ENCODE results near the gene GHRHR. TPM values are rescaled to one million over a fixed set of nuclear protein-coding genes. Genes with fewer than 3 reads are reported as not detected.

The GHRHR gene
- total and polyA plus RNA-seq, 2 experiments from 2014 or later, result not detected

- Histone ChIP-seq H3K4me3 (no peak overlapping the region), H3K27ac (no peak overlapping the region), H3K4me1 (ENCODE audit: insufficient read depth) (no peaks in the 10 kb centered on the region), H3K9ac (no peak overlapping the region), H3K36me3 (ENCODE audit: low read depth) (no peaks in the 10 kb centered on the region), H3K79me2 (ENCODE audit: insufficient read depth) (no peaks in the 10 kb centered on the region), H3F3A (ENCODE audit: insufficient read depth) (no peaks in the 10 kb centered on the region), H3K4me2 (ENCODE audit: unreplicated experiment) (no peak overlapping the region), H2AFZ (no peak overlapping the region), H4K20me1 (ENCODE audit: insufficient read depth) (no peaks in the 10 kb centered on the region), H3K9me3 (ENCODE audit: low read depth) (no peaks in the 10 kb centered on the region), H3K27me3 (replicated peaks; ENCODE audit: insufficient read depth) (no peaks in the 10 kb centered on the region), H3K9me2 (ENCODE audit: insufficient read depth) (no peaks in the 10 kb centered on the region)
- DNase-seq, result no peak
- in situ Hi-C loops (cut with MboI), result no loop called here
- TF ChIP-seq EZH2phosphoT487 (IDR thresholded peaks at IDR 0.05; ENCODE audit: insufficient read depth, low read depth) (no peak), EZH2 (IDR thresholded peaks at IDR 0.05; ENCODE audit: insufficient read depth, poor library complexity, severe bottlenecking) (no peak)
- 91 to 100% methylated on average over 1 of the region's 1 CpG for WGBS, 2 experiments (ENCODE audit: low coverage in 1 of 2, low lambda C conversion rate in 2 of 2, missing lambda C conversion rate in 2 of 2)
Measured at GRCh38 chr7:31019509-31019908, 55.8 kb downstream of the GHRHR start.

GRCh38 chr7:31020161-31020560 is 56.4 kb downstream of the GHRHR start:
- Histone ChIP-seq H3K9me2 (ENCODE audit: insufficient read depth) (no peaks in the 10 kb centered on the region), H3F3A (ENCODE audit: insufficient read depth) (no peaks in the 10 kb centered on the region), H2AFZ (no peak overlapping the region), H3K27ac (no peak overlapping the region), H3K79me2 (ENCODE audit: insufficient read depth) (no peaks in the 10 kb centered on the region), H3K4me2 (ENCODE audit: unreplicated experiment) (no peak overlapping the region), H3K36me3 (ENCODE audit: low read depth) (no peaks in the 10 kb centered on the region), H3K9me3 (ENCODE audit: low read depth) (no peaks in the 10 kb centered on the region), H3K27me3 (replicated peaks; ENCODE audit: insufficient read depth) (peaks cover 3% of the 10 kb centered on the region; the same call in 1 of the 2 replicates), H3K9ac (no peak overlapping the region), H3K4me3 (no peak overlapping the region), H4K20me1 (ENCODE audit: insufficient read depth) (no peaks in the 10 kb centered on the region), H3K4me1 (ENCODE audit: insufficient read depth) (no peaks in the 10 kb centered on the region)
- in situ Hi-C loops (cut with MboI), result no loop called here
- TF ChIP-seq EZH2phosphoT487 (IDR thresholded peaks at IDR 0.05; ENCODE audit: insufficient read depth, low read depth), result no peak
- peak; percentile 6 for DNase-seq
- 59 to 60% methylated on average over 3 of the region's 3 CpGs for WGBS, 2 experiments (ENCODE audit: low coverage in 1 of 2, low lambda C conversion rate in 2 of 2, missing lambda C conversion rate in 2 of 2)

- Histone ChIP-seq H3K36me3 (ENCODE audit: low read depth) (no peaks in the 10 kb centered on the region), H3K9me2 (ENCODE audit: insufficient read depth) (no peaks in the 10 kb centered on the region), H2AFZ (no peak overlapping the region), H3F3A (ENCODE audit: insufficient read depth) (no peaks in the 10 kb centered on the region), H3K79me2 (ENCODE audit: insufficient read depth) (no peaks in the 10 kb centered on the region), H3K4me1 (ENCODE audit: insufficient read depth) (no peaks in the 10 kb centered on the region), H3K9ac (no peak overlapping the region), H3K4me3 (no peak overlapping the region), H3K27me3 (replicated peaks; ENCODE audit: insufficient read depth) (peaks cover 4% of the 10 kb centered on the region; the same call in 1 of the 2 replicates), H3K27ac (no peak overlapping the region), H3K4me2 (ENCODE audit: unreplicated experiment) (no peak overlapping the region), H4K20me1 (ENCODE audit: insufficient read depth) (no peaks in the 10 kb centered on the region), H3K9me3 (ENCODE audit: low read depth) (no peaks in the 10 kb centered on the region)
- in situ Hi-C loops (cut with MboI), result no loop called here
- WGBS, 2 experiments (ENCODE audit: low coverage in 1 of 2, low lambda C conversion rate in 2 of 2, missing lambda C conversion rate in 2 of 2), result 6 to 36% methylated on average over 2 to 3 of the region's 3 CpGs
- no peak for TF ChIP-seq EZH2phosphoT487 (IDR thresholded peaks at IDR 0.05; ENCODE audit: insufficient read depth, low read depth)
- TF ChIP-seq EZH2 (IDR thresholded peaks at IDR 0.05; ENCODE audit: insufficient read depth, poor library complexity, severe bottlenecking), result no peak
- no peak for DNase-seq
Measured at GRCh38 chr7:31020652-31021051, 56.9 kb downstream of the GHRHR start.

- no peaks in the 10 kb centered on the region for H3F3A ChIP-seq (ENCODE audit: insufficient read depth)
- H3K9ac ChIP-seq, result no peak overlapping the region
- no peak overlapping the region for H3K27ac ChIP-seq
- no peak for DNase-seq
- H3K4me1 ChIP-seq (ENCODE audit: insufficient read depth), result no peaks in the 10 kb centered on the region
- H2AFZ ChIP-seq, result no peak overlapping the region
- H3K9me3 ChIP-seq (ENCODE audit: low read depth), result no peaks in the 10 kb centered on the region
- H3K4me3 ChIP-seq, result no peak overlapping the region
- H3K27me3 ChIP-seq (replicated peaks; ENCODE audit: insufficient read depth), result peaks cover 4% of the 10 kb centered on the region; the same call in 1 of the 2 replicates
- H4K20me1 ChIP-seq (ENCODE audit: insufficient read depth), result no peaks in the 10 kb centered on the region
- H3K36me3 ChIP-seq (ENCODE audit: low read depth), result no peaks in the 10 kb centered on the region
- in situ Hi-C loops (cut with MboI), result no loop called here
- no peaks in the 10 kb centered on the region for H3K9me2 ChIP-seq (ENCODE audit: insufficient read depth)
- no peak overlapping the region for H3K4me2 ChIP-seq (ENCODE audit: unreplicated experiment)
- TF ChIP-seq EZH2phosphoT487 (IDR thresholded peaks at IDR 0.05; ENCODE audit: insufficient read depth, low read depth), result no peak
- no peak for TF ChIP-seq EZH2 (IDR thresholded peaks at IDR 0.05; ENCODE audit: insufficient read depth, poor library complexity, severe bottlenecking)
- no peaks in the 10 kb centered on the region for H3K79me2 ChIP-seq (ENCODE audit: insufficient read depth)
- WGBS, 2 experiments (ENCODE audit: low coverage in 1 of 2, low lambda C conversion rate in 2 of 2, missing lambda C conversion rate in 2 of 2), result 72 to 82% methylated on average over 4 of the region's 4 CpGs
Measured at GRCh38 chr7:31022117-31022516, 58.4 kb downstream of the GHRHR start.

GRCh38 chr7:31022726-31023125 is 59.0 kb downstream of the GHRHR start:
- Histone ChIP-seq H3K79me2 (ENCODE audit: insufficient read depth) (no peaks in the 10 kb centered on the region), H3K4me2 (ENCODE audit: unreplicated experiment) (no peak overlapping the region), H3K4me1 (ENCODE audit: insufficient read depth) (no peaks in the 10 kb centered on the region), H3K9ac (no peak overlapping the region), H4K20me1 (ENCODE audit: insufficient read depth) (no peaks in the 10 kb centered on the region), H3K9me2 (ENCODE audit: insufficient read depth) (no peaks in the 10 kb centered on the region), H3K27me3 (replicated peaks; ENCODE audit: insufficient read depth) (peaks cover 4% of the 10 kb centered on the region; the same call in 1 of the 2 replicates), H3F3A (ENCODE audit: insufficient read depth) (no peaks in the 10 kb centered on the region), H3K9me3 (ENCODE audit: low read depth) (no peaks in the 10 kb centered on the region), H3K27ac (no peak overlapping the region), H3K36me3 (ENCODE audit: low read depth) (no peaks in the 10 kb centered on the region), H3K4me3 (no peak overlapping the region), H2AFZ (no peak overlapping the region)
- in situ Hi-C loops (cut with MboI), result no loop called here
- TF ChIP-seq EZH2 (IDR thresholded peaks at IDR 0.05; ENCODE audit: insufficient read depth, poor library complexity, severe bottlenecking), result no peak
- TF ChIP-seq EZH2phosphoT487 (IDR thresholded peaks at IDR 0.05; ENCODE audit: insufficient read depth, low read depth), result no peak
- DNase-seq, result no peak
- WGBS, 2 experiments (ENCODE audit: low coverage in 1 of 2, low lambda C conversion rate in 2 of 2, missing lambda C conversion rate in 2 of 2), result 62 to 64% methylated on average over 3 of the region's 3 CpGs

Data from GM23248 (cell line).